Hepatocyte (in vitro differentiated cells): ENCODE measurements around the gene ARL2BP.

Experiments used
- EZH2 ChIP-seq: fragments of 200-600 bp; sonication (generic); IDR thresholded peaks from 2 replicates; pipeline ENCODE4 v1.6.1; 2016; ENCODE audit warnings: antibody characterized with exemption, mild to moderate bottlenecking, borderline replicate concordance
- EZH2phosphoT487 ChIP-seq: fragments of 200-600 bp; sonication (generic); IDR thresholded peaks from one replicate; pipeline ENCODE4 v1.6.1; 2018; ENCODE audit warnings: antibody characterized with exemption, mild to moderate bottlenecking, low read depth, moderate library complexity; ENCODE audit not compliant: unreplicated experiment, severe bottlenecking
- TF ChIP-seq, protein P1 (sequence below): fragments of 200-600 bp; sonication (generic); IDR thresholded peaks from 2 replicates; pipeline ENCODE4 v1.5.1; 2016; ENCODE audit warnings: antibody characterized with exemption, mild to moderate bottlenecking; ENCODE audit not compliant: poor library complexity

GRCh38 chr16:57251352-57251751 lies 6.3 kb downstream of the ARL2BP start:
- TF ChIP-seq, protein P1, sequence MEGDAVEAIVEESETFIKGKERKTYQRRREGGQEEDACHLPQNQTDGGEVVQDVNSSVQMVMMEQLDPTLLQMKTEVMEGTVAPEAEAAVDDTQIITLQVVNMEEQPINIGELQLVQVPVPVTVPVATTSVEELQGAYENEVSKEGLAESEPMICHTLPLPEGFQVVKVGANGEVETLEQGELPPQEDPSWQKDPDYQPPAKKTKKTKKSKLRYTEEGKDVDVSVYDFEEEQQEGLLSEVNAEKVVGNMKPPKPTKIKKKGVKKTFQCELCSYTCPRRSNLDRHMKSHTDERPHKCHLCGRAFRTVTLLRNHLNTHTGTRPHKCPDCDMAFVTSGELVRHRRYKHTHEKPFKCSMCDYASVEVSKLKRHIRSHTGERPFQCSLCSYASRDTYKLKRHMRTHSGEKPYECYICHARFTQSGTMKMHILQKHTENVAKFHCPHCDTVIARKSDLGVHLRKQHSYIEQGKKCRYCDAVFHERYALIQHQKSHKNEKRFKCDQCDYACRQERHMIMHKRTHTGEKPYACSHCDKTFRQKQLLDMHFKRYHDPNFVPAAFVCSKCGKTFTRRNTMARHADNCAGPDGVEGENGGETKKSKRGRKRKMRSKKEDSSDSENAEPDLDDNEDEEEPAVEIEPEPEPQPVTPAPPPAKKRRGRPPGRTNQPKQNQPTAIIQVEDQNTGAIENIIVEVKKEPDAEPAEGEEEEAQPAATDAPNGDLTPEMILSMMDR: no peak
- TF ChIP-seq EZH2phosphoT487: no peak
- TF ChIP-seq EZH2: no peak
